Stomach (tissue), 4 donors: Measurements from ENCODE around the gene PCDHGA1.

ENCODE experiments used
- CTCF ChIP-seq, 7 experiments: fragments of 450-650 bp in 4 of 7; fragments of 200-600 bp in 3 of 7; sonication (generic) in 3 of 7; IDR thresholded peaks; one replicate each; pipeline ENCODE4 v1.5.1; 2016 to 2019; ENCODE audit warnings: antibody characterized with exemption in 7 of 7, control low read depth in 2 of 7, mild to moderate bottlenecking in 1 of 7
- POLR2A ChIP-seq, 4 donors: fragments of 450-650 bp; IDR thresholded peaks; one replicate each; pipeline ENCODE4 v1.6.1; 2016; ENCODE audit warnings: antibody characterized with exemption in 4 of 4, control low read depth in 2 of 4, mild to moderate bottlenecking in 1 of 4, moderate library complexity in 1 of 4

- TF ChIP-seq CTCF (IDR thresholded peaks at IDR 0.05) (peak in 2 of 7 experiments; percentile 21), POLR2A (IDR thresholded peaks at IDR 0.05) (no peak)
These were observed 145.4 kb downstream of the PCDHGA1 start, which contains the start of gene PCDHGC3 for GRCh38 chr5:141475625-141476131.
